ENCODE results near the gene GNAL.
A peak's percentile ranks its signal among the peaks of the same experiment; 100 is the strongest.

- TF ChIP-seq POLR2A (IDR thresholded peaks at IDR 0.05) (no peak), CTCF (IDR thresholded peaks at IDR 0.05 in 8 of 11, conservative IDR thresholded peaks at IDR 0.05 in 3 of 11) (peak in 10 of 11 experiments; percentile 32 to 79 (median 66)), POLR2AphosphoS5 (IDR thresholded peaks at IDR 0.05) (no peak)
Measured at GRCh38 chr18:11654736-11655605, 34.1 kb upstream of the GNAL start.

All from spleen (tissue), 7 donors.